ENCODE measurements around the gene CCDC178.
"Not testable (repeated sequence)": the region's sequence is repeated elsewhere in the genome, so short reads cannot be mapped to it uniquely, and the experiment has no call there.

Gene CCDC178

GRCh38 chr18:33232318-33232626, 208.2 kb downstream of the CCDC178 start:
- Histone ChIP-seq H3K4me3 (no peak overlapping the region), H3K27ac (no peak overlapping the region)

DNA sequence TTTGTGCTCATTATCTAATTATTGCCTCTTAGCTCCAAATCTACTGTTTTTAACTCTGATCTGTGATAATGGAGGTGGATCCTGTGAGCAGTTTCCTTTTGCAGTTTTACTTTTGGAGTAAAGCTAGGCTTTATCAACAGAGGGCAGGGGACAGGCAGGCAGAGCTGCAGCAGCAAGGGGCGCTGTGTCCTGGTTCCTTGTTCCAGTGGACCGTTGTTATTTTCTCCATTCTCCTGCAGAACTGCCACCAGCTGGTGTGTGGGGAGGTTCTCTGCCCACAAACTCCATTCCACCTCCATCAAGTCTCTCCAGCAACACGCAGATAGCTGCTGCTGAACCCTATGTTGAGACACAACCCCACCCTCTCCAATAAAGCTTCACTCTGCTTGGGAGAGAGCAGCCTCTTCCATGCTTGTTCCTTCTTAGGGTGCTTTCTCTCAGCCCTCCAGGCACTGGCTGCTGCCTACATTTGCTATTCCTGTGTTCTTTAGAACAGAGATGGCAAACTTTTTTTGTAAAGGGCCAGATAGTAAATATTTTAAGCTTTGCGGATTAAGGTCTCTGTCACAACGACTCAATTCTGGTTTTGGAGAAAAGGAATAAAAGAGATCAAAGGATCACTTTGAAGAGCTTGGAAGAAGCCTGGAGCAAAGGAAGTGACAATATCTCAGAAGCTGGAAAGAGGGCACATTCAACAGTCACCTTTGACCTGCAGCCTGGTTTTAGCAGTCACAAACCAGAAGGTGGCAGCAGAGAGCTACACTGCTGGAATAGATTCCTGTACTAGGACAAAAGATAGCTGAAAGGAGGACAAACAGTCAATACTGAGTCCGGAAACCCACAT, 208.8 kb downstream of the CCDC178 start:
- Histone ChIP-seq H3K4me3 (no peak overlapping the region), H3K27ac (no peak overlapping the region)

DNA sequence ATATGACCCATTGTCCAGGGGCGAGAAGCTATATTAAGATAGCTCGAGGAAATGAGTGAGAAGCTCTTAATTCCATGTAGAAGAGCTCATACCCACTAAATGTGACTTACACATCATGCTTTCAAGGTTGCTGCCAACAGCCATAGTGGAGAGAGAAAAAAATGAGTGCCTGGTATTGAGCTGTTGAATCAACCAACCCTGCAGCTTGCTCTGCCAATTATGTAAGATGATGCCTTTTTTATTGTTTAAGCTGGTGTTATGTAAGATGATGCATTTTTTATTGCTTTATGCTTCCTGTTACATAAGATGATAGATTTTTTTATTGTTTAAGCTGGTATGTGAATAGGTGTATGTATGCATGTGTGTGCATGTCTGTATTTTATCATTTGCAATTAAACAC, 228.2 kb downstream of the CCDC178 start:
- no peak overlapping the region for H3K27ac ChIP-seq

DNA sequence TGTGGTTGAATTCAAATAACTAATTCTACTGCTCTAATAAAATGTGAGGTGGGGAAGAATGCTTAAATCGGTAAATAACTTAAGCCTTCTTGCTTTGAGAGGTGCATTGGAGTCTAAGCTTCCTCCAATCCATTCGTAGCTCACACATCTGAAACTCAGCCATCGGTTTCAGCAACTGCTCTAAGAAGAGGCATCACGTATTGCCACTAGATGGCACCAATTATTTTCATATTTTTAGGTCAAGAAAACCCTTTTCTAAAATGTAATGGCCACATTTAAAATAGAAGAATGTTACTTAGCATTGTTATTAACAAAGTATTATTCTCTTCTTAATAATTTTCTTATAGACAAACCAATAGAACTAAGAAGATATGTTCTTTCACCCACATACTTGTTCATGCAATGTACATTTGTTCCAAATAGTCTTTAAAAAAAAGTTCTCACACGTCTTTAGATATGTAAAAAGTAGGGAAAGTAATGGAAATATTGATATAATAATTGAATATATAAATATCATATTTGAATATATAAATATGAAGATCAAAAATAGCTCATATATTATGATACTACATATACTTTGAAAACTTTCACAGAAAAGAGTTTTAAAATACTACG, 229.8 kb downstream of the CCDC178 start:
- no peak overlapping the region for H3K4me3 ChIP-seq
- H3K27ac ChIP-seq: no peak overlapping the region

More for the DNA sequence above, 228.2 kb downstream of the CCDC178 start:
- no peak overlapping the region for H3K4me3 ChIP-seq

DNA sequence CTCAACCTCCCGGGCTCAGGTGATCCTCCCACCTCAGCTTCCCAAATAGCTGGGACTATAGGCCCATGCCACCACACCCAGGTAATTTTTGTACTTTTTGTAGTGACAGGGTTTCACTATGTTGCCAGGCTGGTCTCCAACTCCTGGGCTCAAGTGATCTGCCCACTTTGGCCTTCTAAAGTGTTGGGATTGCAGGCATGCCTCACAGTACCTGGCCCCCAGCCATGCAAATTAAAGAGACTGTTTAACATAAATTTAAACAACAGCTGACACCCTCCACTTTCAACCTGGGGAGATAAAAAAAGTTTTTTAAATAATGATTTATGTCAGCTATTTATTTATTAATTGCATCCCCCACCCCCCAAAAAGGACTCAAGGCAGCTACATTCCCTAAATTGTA, 234.7 kb downstream of the CCDC178 start:
- H3K27ac ChIP-seq: no peak overlapping the region
- H3K4me3 ChIP-seq: no peak overlapping the region

DNA sequence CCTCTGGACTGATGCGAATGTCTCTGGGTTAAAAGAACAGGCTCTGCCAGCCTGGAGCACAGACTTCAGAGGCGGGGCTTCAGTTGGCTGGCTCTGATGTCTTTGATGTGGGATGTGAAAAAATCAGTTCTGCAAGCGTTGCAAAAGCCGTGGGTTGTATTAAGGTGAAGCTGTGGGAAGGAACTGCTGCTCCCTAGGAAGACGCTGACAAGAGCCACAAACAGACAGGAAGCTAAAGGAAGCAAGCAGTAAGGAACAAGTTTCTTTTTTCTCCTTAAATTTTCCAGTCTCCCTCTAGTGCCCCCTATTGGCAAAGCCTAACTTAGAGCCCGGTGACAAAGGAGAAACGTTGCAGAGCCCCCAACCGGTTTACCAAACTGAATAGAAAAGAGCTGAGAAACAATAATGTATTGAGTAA, 239.0 kb downstream of the CCDC178 start:
- H3K4me3 ChIP-seq: no peak overlapping the region
- H3K27ac ChIP-seq: no peak overlapping the region

DNA sequence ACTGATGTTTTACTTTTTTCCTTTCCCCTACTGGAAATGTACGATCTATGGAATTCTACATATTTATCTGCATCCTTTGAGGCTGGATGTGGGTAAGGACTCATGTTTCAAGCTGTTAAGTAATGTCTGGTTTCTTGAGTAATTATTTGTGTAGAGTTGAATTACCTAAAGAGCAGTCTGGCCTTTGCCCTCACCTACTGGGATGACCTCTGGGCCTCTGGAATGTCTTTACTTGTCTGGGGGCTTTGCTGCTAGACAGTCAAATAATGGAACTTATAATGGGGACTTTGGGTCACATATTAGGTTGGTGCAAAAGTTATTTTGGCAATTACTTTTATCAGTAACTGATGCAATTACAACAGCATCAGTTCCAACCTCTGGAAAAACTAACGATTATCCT, 244.7 kb downstream of the CCDC178 start:
- H3K27ac ChIP-seq: no peak overlapping the region
- no peak overlapping the region for H3K4me3 ChIP-seq

DNA sequence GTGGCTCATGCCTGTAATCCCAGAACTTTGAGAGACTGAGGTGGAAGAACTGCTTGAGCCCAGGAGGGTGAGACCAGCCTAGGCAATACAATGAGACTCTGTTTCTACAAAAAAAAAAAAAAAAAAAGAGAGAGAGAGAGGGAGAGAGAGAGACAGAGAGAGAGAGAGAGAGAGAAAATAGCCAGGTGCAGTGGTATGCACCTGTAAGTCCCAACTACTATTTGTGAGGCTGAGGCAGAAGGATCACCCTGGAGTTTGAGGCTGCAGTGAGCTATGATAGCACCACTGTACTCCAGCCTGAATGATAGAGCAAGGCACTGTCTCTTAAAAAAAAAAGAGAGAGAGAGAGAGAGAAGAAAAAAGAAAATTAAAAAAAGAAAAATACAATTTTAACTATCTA, 245.7 kb downstream of the CCDC178 start:
- H3K27ac ChIP-seq: no peak overlapping the region
- H3K4me3 ChIP-seq: no peak overlapping the region

DNA sequence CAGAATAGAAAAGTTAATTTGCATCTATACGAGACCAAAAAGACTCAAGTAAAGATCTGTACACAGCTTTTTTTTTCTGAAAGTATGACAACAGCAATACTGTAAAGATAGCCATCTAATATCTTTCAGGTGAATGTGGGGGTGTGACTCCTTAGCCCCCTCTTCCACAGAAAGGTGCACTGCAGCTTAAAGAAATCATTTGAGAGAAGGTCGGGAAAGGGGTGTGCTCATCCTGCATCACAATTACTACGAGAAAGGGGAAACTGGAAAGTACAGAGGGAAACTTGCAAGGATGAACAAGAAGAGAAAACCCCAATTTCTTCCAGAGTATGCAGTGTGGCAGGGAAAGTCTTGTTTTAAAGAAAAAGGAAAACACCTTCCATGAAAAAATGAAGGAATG, 255.6 kb downstream of the CCDC178 start:
- Histone ChIP-seq H3K4me3 (no peak overlapping the region), H3K27ac (no peak overlapping the region)

DNA sequence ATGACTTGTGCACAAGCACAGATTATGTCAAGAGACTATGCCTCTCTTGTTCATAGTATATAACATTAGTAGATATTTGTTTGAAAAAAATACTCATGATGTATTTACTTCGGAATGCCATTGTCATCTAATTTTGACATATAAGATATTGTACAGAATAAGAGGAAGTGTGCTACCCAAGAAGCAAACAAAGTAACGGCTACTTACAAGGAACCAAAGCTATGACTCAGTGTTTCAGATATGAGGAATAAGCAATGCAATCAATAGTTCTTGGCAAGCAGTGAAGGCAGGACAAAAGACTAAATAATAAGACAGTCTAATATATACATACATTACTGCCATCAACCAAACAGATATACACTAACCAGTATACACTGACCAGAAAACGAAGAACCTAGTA, 256.3 kb downstream of the CCDC178 start:
- Histone ChIP-seq H3K4me3 (no peak overlapping the region), H3K27ac (no peak overlapping the region)

- Histone ChIP-seq H3K4me3 (no peak overlapping the region), H3K27ac (no peak overlapping the region)
Measured at GRCh38 chr18:33183136-33183535, 257.4 kb downstream of the CCDC178 start.

GRCh38 chr18:33181016-33181415, 259.5 kb downstream of the CCDC178 start:
- Histone ChIP-seq H3K4me3 (no peak overlapping the region), H3K27ac (no peak overlapping the region)

DNA sequence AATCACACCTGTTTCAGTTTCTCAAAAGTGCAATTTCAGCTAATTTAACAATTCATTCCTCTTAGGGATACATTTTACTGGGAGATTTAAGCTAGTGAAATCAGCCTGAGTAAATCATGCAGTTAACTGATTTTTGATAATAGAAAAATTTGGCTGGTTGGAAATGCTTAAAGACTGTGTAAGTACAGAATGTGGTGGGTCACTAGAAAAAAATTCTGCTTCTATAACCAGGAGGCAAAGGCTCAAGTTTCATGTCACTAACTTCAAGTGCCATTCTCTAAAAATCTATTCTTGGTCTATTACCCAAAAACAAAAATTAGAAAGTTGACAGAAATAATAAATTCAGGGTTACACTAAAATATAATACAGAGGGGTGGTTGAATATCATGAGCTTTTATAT, 271.3 kb downstream of the CCDC178 start:
- H3K4me3 ChIP-seq: no peak overlapping the region
- H3K27ac ChIP-seq: no peak overlapping the region

DNA sequence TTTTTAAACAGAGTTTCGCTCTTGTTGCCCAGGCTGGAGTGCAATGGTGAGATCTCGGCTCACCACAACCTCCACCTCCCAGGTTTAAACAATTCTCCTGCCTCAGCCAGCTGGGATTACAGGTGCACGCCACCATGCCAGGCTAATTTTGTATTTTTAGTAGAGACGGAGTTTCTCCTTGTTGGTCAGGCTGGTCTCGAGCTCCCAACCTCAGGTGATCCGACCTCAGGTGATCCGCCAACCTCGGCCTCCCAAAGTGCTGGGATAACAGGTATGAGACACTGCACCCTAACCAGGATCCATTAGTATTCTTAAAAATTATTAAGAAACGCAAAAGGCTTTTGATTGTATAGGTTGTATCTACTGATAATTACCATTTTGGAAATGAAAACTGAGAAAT, 276.4 kb downstream of the CCDC178 start:
- not testable (repeated sequence) for H3K4me3 ChIP-seq, H3K27ac ChIP-seq

GRCh38 chr18:33161131-33161530, 279.4 kb downstream of the CCDC178 start:
- Histone ChIP-seq H3K27ac (no peak overlapping the region), H3K4me3 (no peak overlapping the region)

- Histone ChIP-seq H3K4me3 (no peak overlapping the region), H3K27ac (no peak overlapping the region)
Measured at GRCh38 chr18:33159151-33159550, 281.4 kb downstream of the CCDC178 start.

DNA sequence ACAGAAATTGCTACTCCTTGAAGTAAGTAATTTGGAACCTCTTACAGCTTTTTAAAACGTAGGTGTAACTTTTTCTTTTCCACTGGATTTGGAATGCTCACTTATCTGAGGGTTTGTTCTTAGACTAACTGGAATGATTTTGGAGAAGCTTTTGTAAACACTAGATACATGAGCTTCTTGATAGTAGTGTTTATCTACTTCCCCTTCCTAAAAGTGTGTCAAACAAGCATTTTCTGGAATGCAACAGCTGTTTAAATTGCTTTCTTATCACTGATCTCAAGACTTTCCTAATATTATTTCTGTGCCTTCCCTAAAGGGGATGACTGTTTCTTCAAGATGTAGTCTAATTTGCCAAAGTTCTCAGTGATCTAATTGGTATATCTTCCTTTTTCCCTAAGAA, 282.6 kb downstream of the CCDC178 start:
- Histone ChIP-seq H3K27ac (no peak overlapping the region), H3K4me3 (no peak overlapping the region)

- no peak overlapping the region for H3K27ac ChIP-seq
- H3K4me3 ChIP-seq: no peak overlapping the region
Measured at GRCh38 chr18:33156906-33157470, 283.5 kb downstream of the CCDC178 start.

GRCh38 chr18:33154049-33154448, 286.5 kb downstream of the CCDC178 start:
- H3K27ac ChIP-seq: no peak overlapping the region
- no peak overlapping the region for H3K4me3 ChIP-seq

GRCh38 chr18:33152376-33152775, 288.1 kb downstream of the CCDC178 start:
- Histone ChIP-seq H3K4me3 (no peak overlapping the region), H3K27ac (no peak overlapping the region)

DNA sequence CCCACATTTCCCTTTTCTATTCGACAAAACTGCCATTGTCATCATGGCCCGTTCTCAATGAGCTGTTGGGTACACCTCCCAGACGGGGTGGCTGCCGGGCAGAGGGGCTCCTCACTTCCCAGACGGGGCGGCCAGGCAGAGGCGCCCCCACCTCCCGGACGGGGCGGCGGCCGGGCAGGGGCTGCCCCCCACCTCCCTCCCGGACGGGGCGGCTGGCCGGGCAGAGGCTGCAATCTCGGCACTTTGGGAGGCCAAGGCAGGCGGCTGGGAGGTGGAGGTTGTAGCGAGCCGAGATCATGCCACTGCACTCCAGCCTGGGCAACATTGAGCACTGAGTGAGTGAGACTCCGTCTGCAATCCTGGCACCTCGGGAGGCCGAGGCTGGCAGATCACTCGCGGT, 292.7 kb downstream of the CCDC178 start:
- not testable (repeated sequence) for H3K4me3 ChIP-seq, H3K27ac ChIP-seq
